Measurements from ENCODE around the gene EHBP1L1.

The EHBP1L1 gene

DNA sequence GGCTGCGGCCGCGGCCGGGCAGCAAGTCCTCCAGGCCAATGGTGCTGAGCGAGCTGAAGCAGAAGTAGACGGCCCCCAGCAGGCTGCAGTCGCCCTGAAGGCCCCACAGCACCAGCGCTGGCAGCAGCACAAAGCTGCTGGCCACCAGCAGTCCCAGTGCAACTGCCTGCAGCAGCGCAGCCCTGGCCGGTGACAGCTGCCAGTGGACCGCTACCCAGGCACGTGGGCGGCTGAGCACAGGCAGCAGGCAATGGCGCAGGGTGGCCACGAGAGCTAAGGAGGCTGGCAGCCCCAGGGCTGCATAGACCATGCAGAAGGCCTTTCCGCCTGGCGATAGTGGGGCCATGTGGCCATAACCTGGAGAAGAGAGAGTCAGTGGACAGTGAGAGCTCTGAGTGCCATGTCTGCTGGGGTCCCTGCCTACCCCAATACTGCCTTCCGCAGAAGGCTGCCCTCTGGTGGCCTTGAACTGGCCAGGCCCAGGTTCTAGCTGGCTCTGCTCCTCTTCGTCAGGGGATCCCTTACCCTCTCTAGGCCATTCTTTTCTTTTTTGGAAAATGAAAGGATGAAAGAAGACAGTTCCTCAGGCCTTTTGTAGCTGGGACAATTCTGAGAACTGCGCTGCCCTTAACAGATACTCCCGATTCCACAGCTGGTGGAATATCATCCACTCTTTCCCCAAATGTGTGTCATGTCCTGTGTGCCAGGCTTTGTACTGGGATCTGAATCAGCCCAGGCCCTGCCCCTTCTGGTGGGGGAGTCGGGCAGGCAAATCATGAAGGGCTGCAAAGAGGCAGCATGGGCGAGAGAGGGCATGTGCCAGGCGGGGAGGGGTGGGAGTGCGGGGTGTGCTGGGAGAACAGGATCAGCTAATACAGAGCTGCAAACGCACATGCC is 17.9 kb downstream of the EHBP1L1 start:
- DNase-seq (ENCODE audit: insufficient read length, low spot score) (no peak), FAIRE-seq (no peak)
- TF ChIP-seq POLR2A (IDR thresholded peaks at IDR 0.05; ENCODE audit: low read depth, low read length) = no peak

DNA sequence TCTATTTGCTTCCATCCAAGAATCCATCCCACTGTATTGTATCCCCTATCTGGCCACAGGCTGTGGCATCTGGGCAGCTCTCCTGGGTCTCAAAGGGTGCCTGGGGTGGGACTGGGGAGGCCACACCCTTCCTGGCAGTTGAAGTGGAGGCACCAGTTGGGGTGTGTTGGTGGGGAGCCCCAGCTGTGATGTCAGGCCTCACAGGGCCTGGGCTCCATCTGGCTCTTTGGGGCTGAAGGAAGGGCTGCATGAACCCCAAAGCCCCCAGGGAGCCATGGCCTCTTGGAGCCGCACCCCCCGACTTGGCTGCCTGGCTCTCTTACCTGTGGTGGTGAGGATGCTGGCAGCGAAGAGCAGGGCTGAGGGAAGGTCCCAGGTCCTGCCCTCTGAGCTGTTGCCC is 19.3 kb downstream of the EHBP1L1 start:
- DNase-seq (ENCODE audit: insufficient read length, low spot score) = no peak
- no peak for TF ChIP-seq POLR2A (IDR thresholded peaks at IDR 0.05; ENCODE audit: low read depth, low read length)
- no peak for FAIRE-seq

- no peak for TF ChIP-seq POLR2A (IDR thresholded peaks at IDR 0.05; ENCODE audit: low read depth, low read length)
- no peak for DNase-seq (ENCODE audit: insufficient read length, low spot score)
- FAIRE-seq = no peak
Measured at GRCh38 chr11:65595543-65596281, 19.9 kb downstream of the EHBP1L1 start, which contains the start of gene KCNK7. TSS of gene KCNK7 (minus strand) at chr11:65595800. CDS start at chr11:65595772, 28 bp downstream.

DNA sequence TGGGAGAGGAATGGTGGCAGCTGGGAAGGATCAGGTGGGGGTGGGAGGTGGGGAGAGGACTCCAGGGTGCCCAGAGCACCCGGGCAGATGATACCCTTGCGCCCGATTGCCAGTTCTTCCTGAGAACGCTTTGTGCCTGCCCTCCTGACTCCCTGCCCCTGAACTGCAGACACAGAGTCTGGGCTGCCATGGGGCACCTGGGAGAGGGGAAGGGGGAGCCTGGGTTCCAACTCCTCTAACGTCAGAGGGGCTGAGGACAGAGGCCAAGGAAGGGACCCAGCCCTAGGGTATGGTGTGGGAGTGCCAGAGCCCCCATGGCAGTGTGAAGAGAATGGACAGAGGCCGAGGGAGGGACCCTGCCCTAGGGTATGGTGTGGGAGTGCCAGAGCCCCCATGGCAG is 20.7 kb downstream of the EHBP1L1 start:
- FAIRE-seq = no peak

DNA sequence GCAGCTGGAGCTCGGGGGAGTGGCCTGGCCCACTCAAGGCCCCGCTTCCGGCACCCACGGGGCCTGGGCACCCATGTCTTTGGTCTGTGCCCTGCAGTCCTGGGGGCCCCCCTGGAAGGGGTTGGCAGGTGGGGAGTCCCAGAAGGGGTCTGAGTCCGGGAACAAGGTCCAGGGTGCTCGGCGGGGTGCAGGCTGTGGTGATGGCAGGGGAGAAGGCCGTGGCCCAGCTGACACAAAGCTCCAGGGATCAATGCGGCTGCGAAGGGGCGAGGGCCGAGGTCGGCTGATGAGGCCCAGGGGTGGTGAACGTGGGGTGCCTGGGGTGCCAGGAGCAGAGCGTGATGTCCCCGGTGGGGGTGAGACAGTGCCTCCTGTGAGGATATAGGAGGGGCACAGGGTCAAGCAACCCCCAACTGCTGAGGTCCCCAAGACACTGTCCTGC is 22.4 kb downstream of the EHBP1L1 start:
- no peak for TF ChIP-seq POLR2A (IDR thresholded peaks at IDR 0.05; ENCODE audit: low read depth, low read length)
- no peak for FAIRE-seq
- DNase-seq (ENCODE audit: insufficient read length, low spot score) = no peak

More for the DNA sequence above, 20.7 kb downstream of the EHBP1L1 start:
- no peak for TF ChIP-seq POLR2A (IDR thresholded peaks at IDR 0.05; ENCODE audit: low read depth, low read length)
- no peak for DNase-seq (ENCODE audit: insufficient read length, low spot score)

GRCh38 chr11:65599216-65599954 is 23.5 kb downstream of the EHBP1L1 start:
- DNase-seq (ENCODE audit: insufficient read length, low spot score) = no peak
- no peak for FAIRE-seq
- no peak for TF ChIP-seq POLR2A (IDR thresholded peaks at IDR 0.05; ENCODE audit: low read depth, low read length)

DNA sequence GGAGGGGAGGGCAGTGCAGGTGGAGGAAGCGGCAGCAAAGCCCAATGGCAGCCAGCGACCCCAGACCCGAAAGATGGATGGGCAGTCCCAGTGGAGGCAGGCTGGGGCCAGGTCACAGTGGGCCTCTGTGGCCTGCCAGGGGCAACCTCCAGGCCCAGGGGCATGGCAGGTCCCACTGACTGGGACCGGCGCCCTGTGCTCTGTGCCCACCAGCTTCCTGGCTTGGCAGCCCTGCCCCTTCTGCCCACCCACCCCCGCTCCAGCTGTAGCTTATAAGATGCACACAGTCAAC is 24.0 kb downstream of the EHBP1L1 start:
- no peak for TF ChIP-seq POLR2A (IDR thresholded peaks at IDR 0.05; ENCODE audit: low read depth, low read length)
- DNase-seq (ENCODE audit: insufficient read length, low spot score) = no peak
- FAIRE-seq = no peak

- FAIRE-seq = no peak
- no peak for DNase-seq (ENCODE audit: insufficient read length, low spot score)
- no peak for TF ChIP-seq POLR2A (IDR thresholded peaks at IDR 0.05; ENCODE audit: low read depth, low read length)
Measured at GRCh38 chr11:65604258-65604657, 28.4 kb downstream of the EHBP1L1 start.

GRCh38 chr11:65606876-65607613 is 31.2 kb downstream of the EHBP1L1 start:
- FAIRE-seq (no peak), DNase-seq (ENCODE audit: insufficient read length, low spot score) (no peak)
- no peak for TF ChIP-seq POLR2A (IDR thresholded peaks at IDR 0.05; ENCODE audit: low read depth, low read length)

- no peak for TF ChIP-seq POLR2A (IDR thresholded peaks at IDR 0.05; ENCODE audit: low read depth, low read length)
- FAIRE-seq = no peak
- no peak for DNase-seq (ENCODE audit: insufficient read length, low spot score)
Measured at GRCh38 chr11:65607614-65608426, 32.0 kb downstream of the EHBP1L1 start.

- FAIRE-seq (no peak), DNase-seq (ENCODE audit: insufficient read length, low spot score) (no peak)
- TF ChIP-seq POLR2A (IDR thresholded peaks at IDR 0.05; ENCODE audit: low read depth, low read length) = no peak
Measured at GRCh38 chr11:65609229-65609628, 33.4 kb downstream of the EHBP1L1 start.

DNA sequence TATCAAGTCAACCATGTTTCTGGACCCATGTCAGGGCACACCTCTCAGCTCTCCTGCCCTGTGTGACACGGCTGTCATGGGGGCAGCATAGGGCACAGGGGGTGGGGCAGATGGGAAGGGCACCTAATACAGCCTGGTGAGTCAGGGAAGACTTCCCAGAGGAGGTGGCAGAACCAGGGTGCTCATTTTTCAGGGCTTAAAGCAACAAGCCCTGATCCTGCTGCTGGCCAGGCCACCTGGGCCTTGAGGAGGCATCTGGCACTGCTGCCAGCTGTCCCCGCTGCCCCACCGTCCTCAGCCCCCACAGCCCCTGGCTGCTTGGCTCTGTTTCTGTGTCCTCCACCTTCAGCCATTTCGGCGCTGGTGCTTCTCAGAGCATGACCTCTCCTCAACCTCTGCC is 33.8 kb downstream of the EHBP1L1 start:
- FAIRE-seq = no peak
- no peak for TF ChIP-seq POLR2A (IDR thresholded peaks at IDR 0.05; ENCODE audit: low read depth, low read length)
- DNase-seq (ENCODE audit: insufficient read length, low spot score) = no peak

DNA sequence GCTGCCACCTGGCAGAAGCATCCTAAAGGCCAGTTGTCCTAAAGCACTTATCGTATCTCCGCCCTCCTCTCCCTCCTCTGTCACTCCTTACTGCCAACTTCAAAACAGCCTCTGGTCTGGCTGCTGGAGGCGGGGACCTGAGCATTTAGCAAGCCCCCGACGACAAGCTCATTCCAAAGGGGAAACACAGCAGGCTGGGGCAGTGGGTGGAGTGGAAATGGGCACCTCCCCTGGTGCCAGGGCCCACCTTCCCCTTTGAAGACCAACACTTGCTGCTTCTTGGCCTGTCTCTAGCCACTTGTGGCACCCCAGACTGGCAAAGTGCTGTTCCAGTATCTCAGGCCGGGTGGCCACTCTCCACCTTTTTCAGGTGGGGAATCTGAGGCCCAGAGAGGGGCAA is 34.6 kb downstream of the EHBP1L1 start:
- FAIRE-seq (no peak), DNase-seq (ENCODE audit: insufficient read length, low spot score) (no peak)
- TF ChIP-seq POLR2A (IDR thresholded peaks at IDR 0.05; ENCODE audit: low read depth, low read length) = no peak

All from H54 (cell line).